PFSK-1 (cell line): Measurements from ENCODE around the gene PRPH.
A peak's percentile ranks its signal among the peaks of the same experiment; 100 is the strongest.

Experiments
- FOXP2 ChIP-seq: optimal IDR thresholded peaks from 2 replicates; pipeline ENCODE3; 2011; ENCODE audit warnings: borderline replicate concordance, control low read depth, inconsistent platforms; ENCODE audit not compliant: insufficient read depth; ENCODE audit errors: extremely low read length, extremely low read depth
- POLR2AphosphoS5 ChIP-seq: IDR thresholded peaks from 2 replicates; pipeline ENCODE4 v1.6.1; 2012; ENCODE audit warnings: low read depth, mild to moderate bottlenecking, control low read depth, low read length, moderate library complexity
- REST ChIP-seq, 2 experiments: IDR thresholded peaks; 2 replicates each; pipeline versions ENCODE4 v1.6.1 to v1.8.0; 2011 to 2012; ENCODE audit warnings: low read depth in 2 of 2, low read length in 2 of 2, control low read depth in 1 of 2, inconsistent platforms in 1 of 2, mild to moderate bottlenecking in 1 of 2, moderate library complexity in 1 of 2; ENCODE audit not compliant: insufficient read depth in 1 of 2
- SIN3A ChIP-seq: IDR thresholded peaks from 2 replicates; pipeline ENCODE4 v1.6.1; 2012; ENCODE audit warnings: mild to moderate bottlenecking, low read length, moderate library complexity, borderline replicate concordance; ENCODE audit not compliant: insufficient read depth
- TAF1 ChIP-seq: IDR thresholded peaks from 2 replicates; pipeline ENCODE4 v1.6.1; 2012; ENCODE audit warnings: low read length, control low read depth, borderline replicate concordance; ENCODE audit not compliant: insufficient read depth

Gene PRPH

GRCh38 chr12:49327887-49328286 lies 32.9 kb downstream of the PRPH start:
- TF ChIP-seq REST (IDR thresholded peaks at IDR 0.05; ENCODE audit: insufficient read depth in 1 of 2, low read depth in 2 of 2, low read length in 2 of 2): no peak
- TF ChIP-seq POLR2AphosphoS5: no peak
- TF ChIP-seq FOXP2: no peak
- TF ChIP-seq SIN3A: no peak
- no peak for TF ChIP-seq TAF1

GRCh38 chr12:49328816-49329215 lies 33.9 kb downstream of the PRPH start:
- TF ChIP-seq FOXP2 (no peak), SIN3A (no peak), POLR2AphosphoS5 (no peak), TAF1 (no peak), REST (IDR thresholded peaks at IDR 0.05; ENCODE audit: insufficient read depth in 1 of 2, low read depth in 2 of 2, low read length in 2 of 2) (no peak)

GRCh38 chr12:49330032-49330619 lies 35.2 kb downstream of the PRPH start:
- TF ChIP-seq TAF1 (no peak), POLR2AphosphoS5 (no peak), FOXP2 (no peak), SIN3A (no peak), REST (IDR thresholded peaks at IDR 0.05; ENCODE audit: insufficient read depth in 1 of 2, low read depth in 2 of 2, low read length in 2 of 2) (no peak)

- TF ChIP-seq SIN3A: no peak
- TF ChIP-seq POLR2AphosphoS5: peak; percentile 20
Observed at GRCh38 chr12:49330631-49331379, 35.9 kb downstream of the PRPH start.

- TF ChIP-seq FOXP2 (no peak), POLR2AphosphoS5 (no peak; the same call in 1 of the 2 replicates), SIN3A (no peak), TAF1 (no peak), REST (IDR thresholded peaks at IDR 0.05; ENCODE audit: insufficient read depth in 1 of 2, low read depth in 2 of 2, low read length in 2 of 2) (no peak)
Observed at GRCh38 chr12:49331380-49332222, 36.7 kb downstream of the PRPH start.
